Bronchial epithelial cell (primary cell): ENCODE measurements around the gene NEURL1B. TPM values are rescaled to one million over a fixed set of nuclear protein-coding genes. Genes with fewer than 3 reads are reported as not detected.
A peak's percentile ranks its signal among the peaks of the same experiment; 100 is the strongest.

Experiments
- DNase-seq: peaks from one replicate; pipeline ENCODE4 v3.0.0-alpha.2; 2010; ENCODE audit warnings: low read depth
- FAIRE-seq: peaks from 2 replicates; lab custom pipeline; 2011; peaks lifted over from hg19 to GRCh38; lab: Jason Lieb, UNC
- H3K27me3 ChIP-seq: 2 replicates; pipeline ENCODE4 v1.5.1; 2011; ENCODE audit warnings: low read length; ENCODE audit not compliant: control insufficient read depth, insufficient read depth
- H3K36me3 ChIP-seq: 2 replicates; pipeline ENCODE4 v1.5.1; 2011; ENCODE audit warnings: low read length; ENCODE audit not compliant: control insufficient read depth, insufficient read depth
- H3K4me3 ChIP-seq: 2 replicates; pipeline ENCODE4 v1.5.1; 2011; ENCODE audit warnings: mild to moderate bottlenecking, low read depth, low read length, control low read depth
- CTCF ChIP-seq: IDR thresholded peaks from 2 replicates; pipeline ENCODE4 v1.5.1; 2011; ENCODE audit warnings: mild to moderate bottlenecking, moderate library complexity, low read length, control low read depth, inconsistent platforms; ENCODE audit not compliant: insufficient read depth, severe bottlenecking
- total RNA-seq: library from RNA; depleted of rRNA; stranded (reverse); fragments of >200 nt; gene quantifications from 2 replicates; pipeline ENCODE4 v1.2.1, GENCODE V29; 2014

The NEURL1B gene
- total RNA-seq, 1 donor from 2014 or later: 4.7 TPM

- no peak for TF ChIP-seq CTCF
- FAIRE-seq (no peak), DNase-seq (no peak)
- no peaks in the 10 kb centered on the region for H3K27me3 ChIP-seq
- peaks cover 4% of the 10 kb centered on the region for H3K36me3 ChIP-seq
- H3K4me3 ChIP-seq: no peak overlapping the region
These were observed 45.7 kb downstream of the NEURL1B start for GRCh38 chr5:172686539-172687390.

GRCh38 chr5:172687940-172688339 lies 46.9 kb downstream of the NEURL1B start:
- no peak for FAIRE-seq
- H3K36me3 ChIP-seq: peaks cover 4% of the 10 kb centered on the region
- TF ChIP-seq CTCF: no peak
- no peak overlapping the region for H3K4me3 ChIP-seq
- no peaks in the 10 kb centered on the region for H3K27me3 ChIP-seq
- no peak for DNase-seq

- peaks cover 4% of the 10 kb centered on the region for H3K36me3 ChIP-seq
- no peak for FAIRE-seq
- peak; percentile 51 for DNase-seq
- H3K4me3 ChIP-seq: no peak overlapping the region
- no peaks in the 10 kb centered on the region for H3K27me3 ChIP-seq
- TF ChIP-seq CTCF: no peak
These were observed 47.5 kb downstream of the NEURL1B start for GRCh38 chr5:172688349-172689217.

GRCh38 chr5:172689218-172689572 lies 48.1 kb downstream of the NEURL1B start:
- FAIRE-seq: no peak
- Histone ChIP-seq H3K4me3 (no peak overlapping the region), H3K27me3 (no peaks in the 10 kb centered on the region), H3K36me3 (peaks cover 4% of the 10 kb centered on the region)
- DNase-seq: no peak
- TF ChIP-seq CTCF: no peak

GRCh38 chr5:172689801-172690200 lies 48.7 kb downstream of the NEURL1B start:
- Histone ChIP-seq H3K4me3 (no peak overlapping the region), H3K27me3 (no peaks in the 10 kb centered on the region), H3K36me3 (peaks cover 4% of the 10 kb centered on the region)
- no peak for DNase-seq
- no peak for FAIRE-seq
- no peak for TF ChIP-seq CTCF
